Ishikawa (cell line): ENCODE results near the gene GGACT.

Experiments used
- CEBPB ChIP-seq: IDR thresholded peaks from 2 replicates; pipeline ENCODE4 v1.6.1; 2012
- CREB1 ChIP-seq: IDR thresholded peaks from 2 replicates; pipeline ENCODE4 v1.6.1; 2012; ENCODE audit warnings: low read depth
- EGR1 ChIP-seq: IDR thresholded peaks from 2 replicates; pipeline ENCODE4 v1.6.1; 2012
- EP300 ChIP-seq: IDR thresholded peaks from 2 replicates; pipeline ENCODE4 v1.6.1; 2012; ENCODE audit warnings: borderline replicate concordance
- FOXM1 ChIP-seq: IDR thresholded peaks from 2 replicates; pipeline ENCODE4 v1.6.1; 2012; ENCODE audit warnings: low read depth, borderline replicate concordance
- MAX ChIP-seq: IDR thresholded peaks from 2 replicates; pipeline ENCODE4 v1.6.1; 2012
- NFIC ChIP-seq: IDR thresholded peaks from 2 replicates; pipeline ENCODE4 v1.6.1; 2012
- RAD21 ChIP-seq: IDR thresholded peaks from 2 replicates; pipeline ENCODE4 v1.6.1; 2012; ENCODE audit warnings: low read depth
- REST ChIP-seq: IDR thresholded peaks from 2 replicates; pipeline ENCODE4 v1.6.1; 2012; ENCODE audit warnings: low read depth, mild to moderate bottlenecking
- TAF1 ChIP-seq: IDR thresholded peaks from 2 replicates; pipeline ENCODE4 v1.6.1; 2012; ENCODE audit warnings: low read depth, mild to moderate bottlenecking
- TCF12 ChIP-seq: IDR thresholded peaks from 2 replicates; pipeline ENCODE4 v1.6.1; 2012; ENCODE audit warnings: low read depth
- TEAD4 ChIP-seq: IDR thresholded peaks from 2 replicates; pipeline ENCODE4 v1.6.1; 2012
- USF1 ChIP-seq: IDR thresholded peaks from 2 replicates; pipeline ENCODE4 v1.6.1; 2012
- YY1 ChIP-seq: IDR thresholded peaks from 2 replicates; pipeline ENCODE4 v1.6.1; 2012; ENCODE audit warnings: low read depth
- ZBTB7A ChIP-seq: IDR thresholded peaks from 2 replicates; pipeline ENCODE4 v1.6.1; 2012; ENCODE audit warnings: low read depth

Gene GGACT

GRCh38 chr13:100563779-100564178, 24.8 kb downstream of the GGACT start:
- TF ChIP-seq EGR1 (no peak), ZBTB7A (no peak), YY1 (no peak), EP300 (no peak), TEAD4 (no peak), REST (no peak), CEBPB (no peak), USF1 (no peak), FOXM1 (no peak), NFIC (no peak), RAD21 (no peak), TAF1 (no peak), CREB1 (no peak), MAX (no peak), TCF12 (no peak)

GRCh38 chr13:100561599-100562204, 26.9 kb downstream of the GGACT start:
- TF ChIP-seq TAF1, result no peak
- no peak for TF ChIP-seq EGR1
- TF ChIP-seq ZBTB7A, result no peak
- TF ChIP-seq REST, result no peak
- no peak for TF ChIP-seq YY1
- TF ChIP-seq FOXM1, result no peak
- no peak for TF ChIP-seq RAD21
- no peak for TF ChIP-seq MAX

- TF ChIP-seq CREB1 (no peak), ZBTB7A (no peak)
Measured at GRCh38 chr13:100561158-100561499, 27.5 kb downstream of the GGACT start.

GRCh38 chr13:100560498-100561157, 28.0 kb downstream of the GGACT start:
- no peak for TF ChIP-seq TEAD4
- TF ChIP-seq EGR1, result no peak
- TF ChIP-seq CREB1, result no peak
- TF ChIP-seq TAF1, result no peak
- no peak for TF ChIP-seq USF1
- TF ChIP-seq MAX, result no peak
- no peak for TF ChIP-seq EP300

GRCh38 chr13:100559886-100560285, 28.7 kb downstream of the GGACT start:
- TF ChIP-seq ZBTB7A, result no peak
- no peak for TF ChIP-seq CEBPB
- no peak for TF ChIP-seq TCF12
- no peak for TF ChIP-seq FOXM1
- TF ChIP-seq USF1, result no peak
- no peak for TF ChIP-seq MAX
- TF ChIP-seq RAD21, result no peak
- no peak for TF ChIP-seq EGR1
- TF ChIP-seq NFIC, result no peak
- TF ChIP-seq TAF1, result no peak
- no peak for TF ChIP-seq REST
- no peak for TF ChIP-seq TEAD4
- no peak for TF ChIP-seq EP300
- TF ChIP-seq CREB1, result no peak
- TF ChIP-seq YY1, result no peak
